Peyer's patch (tissue), 4 donors: ENCODE results near the gene SCUBE1. TPM values are rescaled to one million over a fixed set of nuclear protein-coding genes. Genes with fewer than 3 reads are reported as not detected.

ENCODE experiments used
- DNase-seq, 3 donors: peaks; one replicate each; pipeline ENCODE4 v3.0.0-alpha.2; 2017 to 2019
- H3K27ac ChIP-seq, 4 donors: fragments of 200-600 bp; sonication (generic); one replicate each; pipeline ENCODE4 v1.5.1; 2016 to 2019
- H3K27me3 ChIP-seq, 2 donors: fragments of 200-600 bp; sonication (generic); one replicate each; pipeline ENCODE4 v1.5.1; 2019
- H3K36me3 ChIP-seq, 3 donors: fragments of 200-600 bp; sonication (generic); one replicate each; pipeline ENCODE4 v1.5.1; 2016 to 2019
- H3K4me1 ChIP-seq, 4 donors: fragments of 200-600 bp; sonication (generic); one replicate each; pipeline ENCODE4 v1.5.1; 2016 to 2019
- H3K4me3 ChIP-seq, 4 donors: fragments of 200-600 bp; sonication (generic); 1 replicate in 3 of 4; 2 replicates in 1 of 4; pipeline ENCODE4 v1.5.1; 2016 to 2019; ENCODE audit warnings: mild to moderate bottlenecking in 1 of 4
- H3K9me3 ChIP-seq, 4 donors: fragments of 200-600 bp; sonication (generic); one replicate each; pipeline ENCODE4 v1.5.1; 2016 to 2019; ENCODE audit warnings: mild to moderate bottlenecking in 1 of 4
- CTCF ChIP-seq, 6 experiments: fragments of 450-650 bp in 4 of 6; fragments of 200-600 bp in 2 of 6; sonication (generic) in 1 of 6; IDR thresholded peaks; one replicate each; pipeline ENCODE4 v1.5.1; 2017 to 2019; ENCODE audit warnings: antibody characterized with exemption in 6 of 6, mild to moderate bottlenecking in 3 of 6, moderate library complexity in 1 of 6
- POLR2A ChIP-seq, 2 donors: fragments of 450-650 bp; IDR thresholded peaks; one replicate each; pipeline ENCODE4 v1.5.1; 2017; ENCODE audit warnings: antibody characterized with exemption in 2 of 2, mild to moderate bottlenecking in 2 of 2, moderate library complexity in 2 of 2
- total RNA-seq, 4 donors: library from RNA; depleted of rRNA; stranded (reverse); fragments of >200 nt; gene quantifications; one replicate each; pipeline ENCODE4 v1.1.0, GENCODE V29; 2016

SCUBE1 gene
- total RNA-seq, 4 donors from 2014 or later, result 1.6 to 47.9 (median 7.9) TPM

- peaks cover 0 to 30% (median 0%) of the 10 kb centered on the region in 4 donors for H3K4me1 ChIP-seq
- DNase-seq, result no peak
- no peak for TF ChIP-seq POLR2A (IDR thresholded peaks at IDR 0.05)
- TF ChIP-seq CTCF (IDR thresholded peaks at IDR 0.05), result no peak
- H3K27me3 ChIP-seq, result no peaks in the 10 kb centered on the region
- no peaks in the 10 kb centered on the region for H3K36me3 ChIP-seq
- H3K27ac ChIP-seq, result peak overlapping the region in 2 of 4 donors; percentile 43 to 56
- H3K9me3 ChIP-seq, result no peaks in the 10 kb centered on the region
- H3K4me3 ChIP-seq, result no peak overlapping the region
Observed at GRCh38 chr22:43298062-43298801, 44.9 kb downstream of the SCUBE1 start.

- peak overlapping the region in 1 of 4 donors; percentile 56 for H3K27ac ChIP-seq
- H3K36me3 ChIP-seq, result no peaks in the 10 kb centered on the region
- peaks cover 0 to 30% (median 0%) of the 10 kb centered on the region in 4 donors for H3K4me1 ChIP-seq
- DNase-seq, result no peak
- no peak overlapping the region for H3K4me3 ChIP-seq
- H3K27me3 ChIP-seq, result no peaks in the 10 kb centered on the region
- TF ChIP-seq CTCF (IDR thresholded peaks at IDR 0.05) (no peak), POLR2A (IDR thresholded peaks at IDR 0.05) (no peak)
- H3K9me3 ChIP-seq, result no peaks in the 10 kb centered on the region
Observed at GRCh38 chr22:43297270-43298061, 45.7 kb downstream of the SCUBE1 start.

GRCh38 chr22:43296276-43296902, 46.8 kb downstream of the SCUBE1 start:
- DNase-seq, result no peak
- Histone ChIP-seq H3K4me3 (no peak overlapping the region), H3K36me3 (no peaks in the 10 kb centered on the region), H3K27ac (peak overlapping the region in 1 of 4 donors; percentile 75), H3K9me3 (no peaks in the 10 kb centered on the region), H3K4me1 (peaks cover 0 to 36% (median 0%) of the 10 kb centered on the region in 4 donors), H3K27me3 (no peaks in the 10 kb centered on the region)
- TF ChIP-seq POLR2A (IDR thresholded peaks at IDR 0.05) (no peak), CTCF (IDR thresholded peaks at IDR 0.05) (no peak)

- H3K27ac ChIP-seq, result peak overlapping the region in 1 of 4 donors; percentile 75
Observed at GRCh38 chr22:43295660-43296059, 47.5 kb downstream of the SCUBE1 start.

More at GRCh38 chr22:43295660-43296059, 47.5 kb downstream of the SCUBE1 start:
- Histone ChIP-seq H3K36me3 (no peaks in the 10 kb centered on the region), H3K9me3 (no peaks in the 10 kb centered on the region), H3K27me3 (no peaks in the 10 kb centered on the region), H3K4me1 (peaks cover 0 to 40% (median 0%) of the 10 kb centered on the region in 4 donors), H3K4me3 (no peak overlapping the region)
- DNase-seq, result no peak
- TF ChIP-seq CTCF (IDR thresholded peaks at IDR 0.05) (no peak), POLR2A (IDR thresholded peaks at IDR 0.05) (no peak)
